Right lobe of liver (tissue), 6 donors: Measurements from ENCODE around the gene ASB2. TPM values are rescaled to one million over a fixed set of nuclear protein-coding genes. Genes with fewer than 3 reads are reported as not detected.

Experiments used
- ATAC-seq, 4 donors: fragments of 200-7000 bp; cut with Tn5 transposase; one replicate each; pipeline ENCODE4 v1.9.1; 2020; ENCODE audit warnings: mild to moderate bottlenecking in 4 of 4, moderate library complexity in 4 of 4
- DNase-seq, 3 donors: peaks; one replicate each; pipeline ENCODE4 v3.0.0-alpha.2; 2020
- H3K27ac ChIP-seq, 3 donors: fragments of 200-600 bp; one replicate each; pipeline ENCODE4 v1.8.0; 2022
- H3K27me3 ChIP-seq, 2 donors: fragments of 200-600 bp; one replicate each; pipeline ENCODE4 v1.8.0; 2022
- H3K36me3 ChIP-seq, 4 donors: fragments of 200-600 bp; sonication (generic) in 1 of 4; one replicate each; pipeline versions ENCODE4 v1.5.1 to v1.8.0; 2017 to 2022; ENCODE audit warnings: control low read depth in 1 of 4
- H3K4me1 ChIP-seq, 4 donors: fragments of 200-600 bp; sonication (generic) in 1 of 4; one replicate each; pipeline versions ENCODE4 v1.5.1 to v1.8.0; 2017 to 2022; ENCODE audit warnings: control low read depth in 1 of 4
- H3K4me3 ChIP-seq, 3 donors: fragments of 200-600 bp; one replicate each; pipeline ENCODE4 v1.8.0; 2022
- H3K9me3 ChIP-seq, 4 donors: fragments of 200-600 bp; sonication (generic) in 1 of 4; one replicate each; pipeline versions ENCODE4 v1.5.1 to v1.8.0; 2017 to 2022; ENCODE audit warnings: control low read depth in 1 of 4
- CTCF ChIP-seq, 4 donors: fragments of 200-600 bp in 3 of 4; fragments of 450-650 bp in 1 of 4; IDR thresholded peaks; one replicate each; pipeline versions ENCODE4 v1.5.1 to v1.8.0; 2016 to 2022; ENCODE audit warnings: antibody characterized with exemption in 4 of 4, mild to moderate bottlenecking in 2 of 4
- POLR2A ChIP-seq: fragments of 450-650 bp; IDR thresholded peaks from one replicate; pipeline ENCODE4 v1.6.1; 2017; ENCODE audit warnings: antibody characterized with exemption, mild to moderate bottlenecking
- WGBS: methylation state at CpG from one replicate; pipeline ENCODE4 v1.1.6; 2018; ENCODE audit warnings: low coverage, low lambda C conversion rate; ENCODE audit not compliant: insufficient coverage; ENCODE audit errors: missing lambda C conversion rate; 5-methylcytosine and 5-hydroxymethylcytosine counted together
- intact Hi-C, 2 donors: fragments of 100-400 bp; cut with DNase I; formaldehyde crosslinking; loops; one replicate each; pipeline versions ENCODE4 v1.11.2 to v1.14.1; 2022
- total RNA-seq, 6 experiments: library from RNA; depleted of rRNA in 2 of 6; stranded (reverse); fragments of >200 nt in 2 of 6; fragmentation: NEBNext Ultra II Directional in 3 of 6; extraction: Animal tissue kit (Norgen Biotek cat#: 25700) in 3 of 6; gene quantifications; one replicate each; pipeline versions ENCODE4 v1.1.0 to v1.2.4, GENCODE V29; 2016 to 2023
- donor health status: DM: no; HTN: yes; CAD: no.
- donor health status: DM: no; HTN: no; CAD: no.
- donor health status: DM: no; HTN: no; CAD: no.
- donor health status: DM: no; HTN: yes; CAD: no.
- donor health status: DM: no; HTN: yes; CAD: no.

Gene ASB2
- total RNA-seq, 6 experiments from 2014 or later = 0.20 to 0.59 (median 0.28) TPM

GRCh38 chr14:94019329-94019728 is 43.0 kb upstream of the ASB2 start:
- DNase-seq (no peak), ATAC-seq (no peak)
- intact Hi-C loops = no loop called here
- Histone ChIP-seq H3K9me3 (no peaks in the 10 kb centered on the region), H3K4me3 (no peak overlapping the region), H3K27ac (no peak overlapping the region), H3K27me3 (no peaks in the 10 kb centered on the region), H3K36me3 (no peaks in the 10 kb centered on the region), H3K4me1 (no peaks in the 10 kb centered on the region)
- 64% methylated on average over 3 of the region's 6 CpGs for WGBS
- TF ChIP-seq CTCF (IDR thresholded peaks at IDR 0.05) = no peak
- TF ChIP-seq POLR2A = no peak

DNA sequence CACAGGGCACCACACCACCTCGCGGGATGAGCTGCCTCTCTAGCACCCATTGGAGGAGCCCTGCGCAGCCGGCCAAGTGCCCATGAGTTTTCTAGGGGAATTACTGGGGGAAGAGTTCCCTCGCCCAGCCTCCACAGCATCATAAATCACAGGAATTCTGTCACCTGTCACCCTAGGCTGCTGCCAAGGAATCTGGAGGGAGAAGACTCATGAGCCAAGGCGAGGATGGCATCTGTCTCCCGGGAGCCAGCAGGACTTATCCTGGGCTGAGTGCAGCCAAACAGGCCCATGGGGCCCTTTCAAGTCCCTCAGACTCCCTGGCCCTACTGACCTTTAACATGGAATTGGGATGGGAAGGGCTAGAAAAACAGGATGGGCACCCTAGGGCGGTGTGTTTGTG is 41.9 kb upstream of the ASB2 start:
- Histone ChIP-seq H3K36me3 (no peaks in the 10 kb centered on the region), H3K9me3 (no peaks in the 10 kb centered on the region), H3K4me3 (no peak overlapping the region), H3K4me1 (no peaks in the 10 kb centered on the region), H3K27ac (no peak overlapping the region), H3K27me3 (no peaks in the 10 kb centered on the region)
- intact Hi-C loops = no loop called here
- 71% methylated on average over 3 of the region's 8 CpGs for WGBS
- no peak for TF ChIP-seq POLR2A
- TF ChIP-seq CTCF (IDR thresholded peaks at IDR 0.05) = no peak
- ATAC-seq (no peak), DNase-seq (peak in 1 of 3 donors; percentile 31)

DNA sequence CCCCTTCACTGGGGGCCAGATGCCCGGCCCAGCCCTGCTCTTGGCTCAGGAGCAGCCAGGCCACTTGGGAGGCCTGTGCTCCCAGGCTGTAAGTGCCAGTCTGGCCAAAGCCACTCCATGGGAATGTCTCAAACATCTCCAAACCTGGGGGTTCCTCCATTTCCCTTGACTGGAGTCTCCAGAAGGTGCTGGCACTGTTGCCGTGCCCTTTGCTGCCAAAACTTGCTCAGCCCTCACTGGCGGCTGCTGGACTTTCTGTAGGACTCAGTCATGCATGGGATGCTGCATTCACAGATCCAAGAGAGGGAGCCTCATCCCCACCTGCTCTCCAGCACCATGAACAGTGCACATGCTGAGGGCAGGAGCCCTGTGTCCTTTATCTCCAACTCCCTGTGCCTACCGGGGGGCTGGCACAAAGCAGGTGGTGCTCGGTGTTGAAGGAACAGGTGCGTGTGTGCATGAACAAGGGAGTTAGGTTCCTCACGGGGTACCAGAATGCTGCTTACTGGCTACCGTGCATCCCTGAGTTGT is 40.1 kb upstream of the ASB2 start:
- ATAC-seq (no peak), DNase-seq (no peak)
- WGBS = 70% methylated on average over 4 of the region's 8 CpGs
- intact Hi-C loops = no loop called here
- no peak for TF ChIP-seq CTCF (IDR thresholded peaks at IDR 0.05)
- no peak for TF ChIP-seq POLR2A
- Histone ChIP-seq H3K27ac (no peak overlapping the region), H3K27me3 (no peaks in the 10 kb centered on the region), H3K4me3 (no peak overlapping the region), H3K36me3 (no peaks in the 10 kb centered on the region), H3K4me1 (no peaks in the 10 kb centered on the region), H3K9me3 (no peaks in the 10 kb centered on the region)

GRCh38 chr14:94015223-94015622 is 38.9 kb upstream of the ASB2 start:
- DNase-seq = no peak
- H3K4me1 ChIP-seq = no peaks in the 10 kb centered on the region
- H3K27me3 ChIP-seq = no peaks in the 10 kb centered on the region
- intact Hi-C loops = no loop called here
- H3K36me3 ChIP-seq = no peaks in the 10 kb centered on the region
- no peak overlapping the region for H3K27ac ChIP-seq
- no peak overlapping the region for H3K4me3 ChIP-seq
- no CpG with 5 or more reads among the region's 2 CpGs for WGBS
- TF ChIP-seq POLR2A = no peak
- no peak for TF ChIP-seq CTCF (IDR thresholded peaks at IDR 0.05)
- no peaks in the 10 kb centered on the region for H3K9me3 ChIP-seq
- no peak for ATAC-seq

DNA sequence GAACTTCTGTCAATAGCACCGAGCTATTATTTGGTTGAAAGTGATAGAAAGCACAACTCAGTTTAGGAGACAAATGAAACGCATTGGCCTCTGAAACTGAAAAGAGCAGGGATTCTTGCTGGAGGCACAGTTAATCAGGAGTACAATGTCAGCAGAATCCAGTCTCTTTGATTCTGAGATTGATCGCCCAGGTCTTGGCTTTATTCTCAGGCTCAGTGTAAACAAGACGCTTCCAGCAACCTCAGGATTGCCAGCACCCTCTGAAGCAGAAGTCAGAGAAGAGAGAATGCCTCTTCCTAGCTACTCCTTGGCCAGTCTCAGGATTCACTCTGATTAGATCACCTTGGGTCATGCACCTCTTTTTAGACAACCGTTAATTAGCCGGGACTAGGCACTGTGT is 38.0 kb upstream of the ASB2 start:
- no peaks in the 10 kb centered on the region for H3K36me3 ChIP-seq
- no peak for DNase-seq
- ATAC-seq = peak in 2 of 4 donors; percentile 23 to 76
- no peaks in the 10 kb centered on the region for H3K27me3 ChIP-seq
- H3K9me3 ChIP-seq = no peaks in the 10 kb centered on the region
- H3K27ac ChIP-seq = no peak overlapping the region
- no peak for TF ChIP-seq POLR2A
- TF ChIP-seq CTCF (IDR thresholded peaks at IDR 0.05) = no peak
- H3K4me1 ChIP-seq = no peaks in the 10 kb centered on the region
- 47% methylated on average over 6 of the region's 6 CpGs for WGBS
- no peak overlapping the region for H3K4me3 ChIP-seq
- intact Hi-C loops = no loop called here
